Stimulated activated CD4-positive, alpha-beta T cell treated with anti-CD3 and anti-CD28 coated beads, TNF-alpha, amount 100 ng/mL, for 24 hours (primary cell): Measurements from ENCODE around the gene SGMS1.
"Not testable (repeated sequence)": the region's sequence is repeated elsewhere in the genome, so short reads cannot be mapped to it uniquely, and the experiment has no call there.

Experiments used
- DNase-seq, 3 experiments: peaks; one replicate each; pipeline ENCODE4 v3.0.0-alpha.2; 2020; ENCODE audit warnings: low read depth in 3 of 3

The SGMS1 gene

GRCh38 chr10:50470345-50470744 is 153.4 kb downstream of the SGMS1 start:
- DNase-seq, result no peak

- no peak for DNase-seq
Observed at GRCh38 chr10:50469778-50470193, 154.0 kb downstream of the SGMS1 start.

- DNase-seq, result no peak
Observed at GRCh38 chr10:50469288-50469687, 154.5 kb downstream of the SGMS1 start.

- no peak for DNase-seq
Observed at GRCh38 chr10:50467209-50467608, 156.5 kb downstream of the SGMS1 start.

GRCh38 chr10:50464004-50464409 is 159.7 kb downstream of the SGMS1 start:
- DNase-seq, result no peak

- no peak for DNase-seq
Observed at GRCh38 chr10:50461834-50462233, 161.9 kb downstream of the SGMS1 start.

DNA sequence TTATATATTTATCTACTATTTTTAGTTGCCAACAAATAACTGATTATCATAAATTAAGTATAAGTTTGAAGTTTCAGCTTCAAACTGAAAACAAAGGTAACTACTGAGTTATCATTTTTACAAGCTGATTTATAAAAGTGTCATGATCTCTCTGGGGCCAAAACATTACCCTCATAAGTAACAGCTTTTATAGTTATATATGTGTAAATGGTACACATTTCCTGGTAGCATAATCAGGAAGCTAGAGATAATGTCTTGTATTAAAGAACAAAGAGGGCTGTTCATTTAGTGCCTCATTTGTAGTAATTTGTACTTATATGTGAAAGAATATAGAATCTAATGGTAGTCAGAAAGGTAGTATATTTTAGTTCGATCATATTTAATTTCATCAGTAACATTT is 162.6 kb downstream of the SGMS1 start:
- DNase-seq, result no peak

DNA sequence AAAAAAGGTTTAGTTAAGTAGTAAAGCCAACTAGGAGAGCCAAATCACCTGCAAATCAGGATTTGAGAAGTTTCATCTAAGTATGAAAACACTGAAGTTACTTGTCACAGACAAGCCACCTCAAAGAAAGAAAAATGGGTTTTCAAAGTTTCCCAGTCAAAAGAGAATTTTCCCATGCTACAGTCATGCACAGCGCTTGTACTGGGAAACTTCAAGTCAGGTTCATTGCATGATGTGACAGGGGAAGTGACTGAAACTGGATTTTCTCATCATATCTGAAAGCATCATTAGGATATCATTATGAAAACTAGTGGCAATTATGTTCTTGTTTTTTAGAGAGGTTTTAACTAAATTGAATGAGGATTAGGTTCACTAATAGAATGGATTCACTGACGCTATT is 167.0 kb downstream of the SGMS1 start:
- no peak for DNase-seq

DNA sequence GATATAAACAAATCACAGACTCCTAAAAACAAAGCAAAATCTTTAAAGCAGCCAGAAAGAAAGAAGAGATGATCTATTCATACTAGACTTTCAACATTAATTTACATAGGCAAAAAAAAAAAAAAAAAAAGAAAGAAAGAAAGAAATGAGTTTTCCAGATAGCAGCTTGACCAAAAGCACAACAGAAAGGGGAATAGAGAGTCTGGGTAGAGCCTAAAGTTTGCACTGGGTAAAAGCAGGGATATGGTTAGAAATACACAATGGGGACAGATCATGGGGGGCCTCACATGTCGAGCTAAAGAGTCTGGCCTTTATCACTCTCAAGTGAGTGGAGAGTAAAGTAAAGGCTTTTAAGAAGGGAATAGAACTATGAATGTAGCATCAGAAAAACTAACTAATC is 169.8 kb downstream of the SGMS1 start:
- DNase-seq, result no peak

GRCh38 chr10:50452603-50453002 is 171.2 kb downstream of the SGMS1 start:
- no peak for DNase-seq

DNA sequence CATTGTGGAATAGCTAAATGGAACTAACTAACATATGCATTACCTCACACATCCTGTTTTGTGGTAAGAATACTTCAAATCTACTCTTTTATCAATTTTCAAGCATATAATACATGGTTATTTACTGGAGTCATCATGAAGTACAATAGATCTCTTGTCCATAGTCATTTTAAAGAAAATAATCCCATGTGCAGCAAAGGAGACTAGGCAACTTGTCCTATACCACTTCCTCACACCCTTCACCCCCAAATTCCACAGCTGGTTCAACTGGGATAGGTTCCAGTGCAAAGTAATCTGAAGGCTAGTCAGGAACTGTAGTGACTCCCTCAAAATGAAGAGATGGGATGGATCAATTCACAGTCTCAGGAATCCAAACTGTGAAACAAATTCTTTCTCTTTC is 176.1 kb downstream of the SGMS1 start:
- no peak for DNase-seq

GRCh38 chr10:50445777-50446176 is 178.0 kb downstream of the SGMS1 start:
- not testable (repeated sequence) for DNase-seq

DNA sequence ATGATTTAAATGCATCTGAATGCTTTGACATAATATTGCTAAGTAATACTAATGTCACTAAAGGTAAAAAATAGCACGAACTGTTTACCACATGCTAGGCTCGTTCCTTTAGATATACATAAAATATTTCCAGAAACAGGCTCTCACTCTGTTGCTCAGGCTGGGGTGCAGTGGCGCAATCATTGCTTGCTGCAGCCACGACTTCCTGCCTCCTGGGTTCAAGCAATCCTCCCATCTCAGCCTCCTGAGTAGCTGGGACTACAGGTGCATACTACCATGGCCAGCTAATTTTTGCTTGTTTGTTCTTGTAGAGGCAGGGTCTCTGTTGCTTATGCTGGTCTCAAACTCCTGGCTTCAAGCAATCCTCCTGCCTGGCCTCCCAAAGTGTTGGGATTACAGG is 183.3 kb downstream of the SGMS1 start:
- DNase-seq, result no peak

DNA sequence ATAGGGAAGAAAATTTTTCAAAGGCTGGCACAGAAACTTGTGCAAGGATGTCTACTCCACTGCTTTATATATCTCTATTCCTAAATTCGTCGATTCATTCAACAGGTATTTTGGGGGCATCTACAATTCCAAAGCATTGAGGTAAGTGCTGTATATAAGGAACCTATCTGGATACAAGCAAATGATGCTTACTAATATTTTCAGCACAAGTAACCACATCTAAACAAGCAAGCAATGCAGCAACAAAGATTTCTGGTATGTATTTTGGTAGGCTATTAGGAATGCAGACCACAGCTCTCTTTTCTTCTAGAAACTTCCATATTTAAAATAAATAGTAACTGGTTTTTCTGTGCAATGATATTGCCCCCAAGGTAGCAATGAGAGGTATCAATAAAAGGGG is 183.9 kb downstream of the SGMS1 start:
- DNase-seq, result no peak

GRCh38 chr10:50439187-50439586 is 184.6 kb downstream of the SGMS1 start:
- no peak for DNase-seq

DNA sequence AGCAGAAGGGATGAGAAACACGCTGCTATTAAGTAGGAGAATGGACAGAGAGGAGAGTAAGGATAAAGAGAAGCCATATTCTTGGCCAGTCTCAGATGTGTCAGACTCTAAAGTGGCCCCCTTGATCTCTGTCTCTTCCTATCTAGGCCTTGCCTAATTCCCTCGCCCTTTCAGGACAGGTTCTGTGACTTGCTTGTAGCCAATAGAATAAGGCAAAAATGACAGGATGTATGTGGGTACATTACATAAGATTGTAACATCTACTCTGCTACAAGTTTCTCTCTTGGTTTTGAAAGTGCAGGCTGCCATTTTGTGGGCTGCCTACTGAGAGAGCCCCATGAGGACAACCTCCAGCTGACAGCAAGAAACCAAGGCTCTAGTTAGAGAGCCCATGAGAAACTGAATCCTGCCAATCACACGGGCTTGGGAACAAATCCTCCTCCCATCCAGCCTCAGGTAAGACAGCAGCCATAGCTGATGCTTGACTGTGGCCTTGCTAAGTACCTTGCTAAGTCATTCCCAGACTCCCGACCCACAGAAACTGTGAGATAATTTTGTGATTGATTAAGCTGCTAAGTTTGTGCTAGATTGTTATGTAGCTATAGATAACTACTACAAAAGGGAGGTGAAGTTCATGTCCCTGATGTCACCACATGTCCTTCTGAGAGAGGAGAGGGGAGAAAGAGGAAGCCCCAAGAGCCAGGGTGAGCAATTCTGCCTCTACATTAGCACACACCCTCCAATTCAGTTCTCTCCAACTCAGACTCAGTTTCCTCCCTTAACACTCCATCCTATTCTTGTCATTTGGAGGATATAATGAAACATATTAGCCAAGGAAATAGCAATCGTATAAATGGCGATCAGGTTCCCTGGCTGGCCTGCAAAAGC is 185.5 kb downstream of the SGMS1 start:
- no peak for DNase-seq

- no peak for DNase-seq
Observed at GRCh38 chr10:50437248-50437647, 186.5 kb downstream of the SGMS1 start.

DNA sequence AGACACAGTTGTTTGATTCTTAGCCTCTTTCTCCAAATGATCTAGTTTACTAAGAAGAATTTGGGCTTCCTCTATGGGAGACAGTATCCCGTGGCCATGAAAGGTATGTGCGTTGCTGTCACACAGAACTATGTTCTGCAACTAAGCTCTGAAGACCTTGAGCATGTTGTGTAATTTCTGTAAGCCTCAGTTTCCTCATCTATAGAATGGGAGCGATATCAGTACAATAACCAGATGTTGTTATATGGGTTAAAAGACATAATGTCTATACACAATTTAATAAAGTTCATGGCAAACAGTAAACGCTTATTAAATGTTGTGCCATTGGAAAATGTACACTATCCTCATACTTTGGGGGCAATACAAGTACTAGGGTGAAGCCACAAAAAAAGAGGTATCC is 187.0 kb downstream of the SGMS1 start:
- DNase-seq, result no peak

DNA sequence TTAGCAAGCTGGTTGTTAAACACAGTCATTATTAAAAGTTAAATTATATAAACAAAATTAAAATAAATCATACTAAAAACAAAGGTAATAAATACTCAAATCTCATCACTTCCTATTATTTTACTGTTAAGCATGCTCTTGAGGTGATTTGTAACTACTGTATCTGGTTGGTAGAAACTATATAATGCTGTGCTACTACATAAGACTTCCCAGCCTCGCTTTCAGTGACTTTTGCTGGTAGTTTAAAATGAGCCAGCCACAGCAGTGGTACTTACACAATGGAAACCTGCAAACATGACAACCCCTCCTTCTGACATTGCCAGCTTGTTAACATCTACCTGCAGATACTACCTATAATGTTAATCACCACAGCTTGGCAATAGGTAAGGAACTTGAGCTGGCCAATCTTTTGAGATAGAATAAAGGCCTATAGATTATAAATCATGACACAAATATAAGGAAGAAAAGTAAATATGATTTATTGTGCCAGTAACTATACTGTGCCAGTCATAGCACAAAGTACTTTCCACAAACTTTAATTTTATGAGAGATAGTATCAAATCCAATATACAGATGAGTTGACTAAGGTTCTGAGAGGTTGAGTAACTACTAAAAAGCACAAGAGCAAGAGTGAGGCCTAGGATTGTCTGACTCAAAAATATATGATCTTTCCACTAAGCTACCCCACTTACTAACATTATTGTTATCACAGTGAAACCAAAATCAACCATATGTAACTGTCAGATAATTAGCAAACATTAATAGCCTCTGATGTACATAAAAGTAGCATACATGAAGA is 191.3 kb downstream of the SGMS1 start:
- DNase-seq, result no peak

DNA sequence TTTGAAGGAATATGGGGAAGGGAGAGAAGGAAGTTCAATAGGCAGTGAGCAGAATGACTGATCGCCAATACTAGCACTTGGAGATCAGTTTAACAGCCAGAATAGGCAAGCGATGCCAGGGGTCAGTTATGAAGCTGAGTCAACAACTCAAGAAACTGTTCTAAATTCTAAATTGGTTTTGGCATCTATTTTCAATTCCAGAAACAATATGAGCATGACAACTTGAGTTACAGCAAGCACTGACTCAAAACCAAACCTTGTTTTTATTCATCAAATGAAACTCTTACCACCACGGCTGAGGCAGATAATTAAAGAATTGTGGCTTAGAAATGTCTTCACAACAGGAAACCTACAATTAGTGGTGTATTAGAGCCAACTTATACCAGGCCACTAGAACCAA is 192.0 kb downstream of the SGMS1 start:
- DNase-seq, result no peak

GRCh38 chr10:50431133-50431532 is 192.6 kb downstream of the SGMS1 start:
- no peak for DNase-seq

DNA sequence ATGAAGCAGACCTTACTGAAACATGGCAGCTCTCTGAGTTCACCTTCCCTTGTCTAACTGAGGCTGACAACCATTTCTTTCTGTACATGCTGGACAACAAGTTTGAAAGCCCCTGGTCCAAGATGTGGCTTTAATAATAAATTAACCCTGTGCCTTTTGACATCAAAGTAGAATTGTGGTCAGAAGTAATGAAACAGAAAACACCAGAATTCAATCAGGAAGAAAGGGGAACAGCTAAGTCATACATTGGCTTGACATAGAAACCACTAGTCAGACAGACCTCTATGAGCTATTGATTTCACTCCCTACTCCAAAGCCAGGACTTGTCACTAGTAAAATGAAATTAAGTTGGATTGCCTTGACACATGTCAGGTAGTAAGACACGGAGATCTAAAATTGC is 197.3 kb downstream of the SGMS1 start:
- no peak for DNase-seq

GRCh38 chr10:50425215-50425614 is 198.5 kb downstream of the SGMS1 start:
- not testable (repeated sequence) for DNase-seq
